Pons (tissue), 1 donor: ENCODE results near the gene MYOCOS.
A peak's percentile ranks its signal among the peaks of the same experiment; 100 is the strongest.
"Not testable (repeated sequence)": the region's sequence is repeated elsewhere in the genome, so short reads cannot be mapped to it uniquely, and the experiment has no call there.

Experiments used
- DNase-seq: peaks from one replicate; pipeline ENCODE4 v3.0.0-alpha.2; 2016; ENCODE audit warnings: low spot score

Gene MYOCOS

DNA sequence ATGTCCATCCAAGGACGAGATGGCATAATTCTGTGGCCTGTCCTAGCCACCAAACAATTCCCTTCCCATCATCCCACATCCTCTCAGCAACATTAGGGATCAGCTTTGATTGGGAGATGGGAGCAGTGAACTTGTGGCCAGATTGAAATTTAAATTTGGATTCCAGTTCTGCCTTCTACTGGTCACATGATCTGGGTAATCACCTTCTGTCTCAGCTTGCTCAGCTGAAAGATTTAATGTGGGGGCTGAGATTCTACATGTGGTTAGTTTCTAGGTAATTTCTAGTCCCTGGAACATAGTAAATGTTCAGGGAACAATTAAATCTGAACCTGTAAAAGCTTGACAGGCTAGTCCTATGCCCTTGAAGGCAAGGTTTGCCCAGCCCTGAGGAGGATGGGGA is 3.2 kb downstream of the MYOCOS start:
- DNase-seq = no peak

DNA sequence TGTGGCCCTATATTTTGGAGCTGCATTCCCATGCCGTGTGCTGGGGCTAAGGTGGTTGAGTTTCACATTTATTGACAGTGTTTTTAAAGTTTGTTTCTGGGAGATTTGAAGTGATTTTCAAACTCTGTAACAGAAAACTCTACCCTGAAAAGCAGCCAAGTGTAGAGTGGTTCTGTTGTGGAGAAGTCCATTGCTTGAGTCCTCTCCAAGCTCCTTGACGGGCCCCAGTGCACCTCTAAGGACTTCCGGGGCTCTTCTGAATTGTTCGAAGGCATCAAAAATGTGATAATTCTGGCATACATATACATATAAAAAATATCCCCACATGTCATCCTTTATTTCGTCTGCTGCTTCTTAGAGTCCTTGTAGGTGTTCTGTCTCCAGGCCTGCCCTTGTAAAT is 5.0 kb downstream of the MYOCOS start:
- DNase-seq = no peak

DNA sequence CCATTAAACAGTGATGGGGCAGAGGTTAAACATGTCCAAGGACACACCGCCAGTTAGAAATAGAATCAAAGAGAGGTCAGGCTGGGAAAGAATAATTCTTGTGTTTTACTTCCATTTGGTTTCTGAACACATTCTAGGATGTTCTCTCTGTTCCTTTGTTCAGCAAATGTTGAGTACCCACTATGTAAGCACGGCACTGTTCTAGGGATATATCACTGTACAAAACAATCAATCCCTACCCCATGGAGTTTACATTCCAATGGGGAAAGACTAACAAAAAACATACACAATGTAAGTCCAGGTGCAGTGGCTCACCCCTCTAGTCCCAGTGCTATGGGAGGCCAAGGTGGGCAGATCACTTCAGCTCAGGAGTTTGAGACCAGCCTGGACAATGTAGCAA is 6.2 kb downstream of the MYOCOS start:
- no peak for DNase-seq

DNA sequence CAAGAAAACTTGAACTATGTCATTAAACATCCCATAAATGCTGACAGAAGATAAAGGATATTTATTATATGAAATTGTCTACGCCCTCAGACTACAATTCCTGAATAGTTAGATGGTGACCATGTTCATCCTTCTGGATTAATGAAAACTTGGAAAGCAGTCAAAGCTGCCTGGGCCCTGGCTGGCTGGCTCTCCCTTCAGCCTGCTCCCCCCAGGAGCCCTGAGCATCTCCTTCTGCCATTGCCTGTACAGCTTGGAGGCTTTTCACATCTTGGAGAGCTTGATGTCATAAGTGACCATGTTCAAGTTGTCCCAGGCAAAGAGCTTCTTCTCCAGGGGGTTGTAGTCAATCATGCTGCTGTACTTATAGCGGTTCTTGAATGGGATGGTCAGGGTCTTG is 13.6 kb downstream of the MYOCOS start:
- DNase-seq = no peak

DNA sequence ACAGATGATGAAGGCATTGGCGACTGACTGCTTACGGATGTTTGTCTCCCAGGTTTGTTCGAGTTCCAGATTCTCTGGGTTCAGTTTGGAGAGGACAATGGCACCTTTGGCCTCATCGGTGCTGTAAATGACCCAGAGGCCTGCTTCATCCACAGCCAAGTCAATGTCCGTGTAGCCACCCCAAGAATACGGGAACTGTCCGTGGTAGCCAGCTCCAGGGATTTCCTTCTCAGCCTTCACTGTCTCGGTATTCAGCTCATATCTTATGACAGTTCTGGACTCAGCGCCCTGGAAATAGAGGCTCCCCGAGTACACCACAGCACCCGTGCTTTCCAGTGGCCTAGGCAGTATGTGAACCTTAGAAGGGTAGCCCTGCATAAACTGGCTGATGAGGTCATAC is 14.1 kb downstream of the MYOCOS start:
- no peak for DNase-seq

DNA sequence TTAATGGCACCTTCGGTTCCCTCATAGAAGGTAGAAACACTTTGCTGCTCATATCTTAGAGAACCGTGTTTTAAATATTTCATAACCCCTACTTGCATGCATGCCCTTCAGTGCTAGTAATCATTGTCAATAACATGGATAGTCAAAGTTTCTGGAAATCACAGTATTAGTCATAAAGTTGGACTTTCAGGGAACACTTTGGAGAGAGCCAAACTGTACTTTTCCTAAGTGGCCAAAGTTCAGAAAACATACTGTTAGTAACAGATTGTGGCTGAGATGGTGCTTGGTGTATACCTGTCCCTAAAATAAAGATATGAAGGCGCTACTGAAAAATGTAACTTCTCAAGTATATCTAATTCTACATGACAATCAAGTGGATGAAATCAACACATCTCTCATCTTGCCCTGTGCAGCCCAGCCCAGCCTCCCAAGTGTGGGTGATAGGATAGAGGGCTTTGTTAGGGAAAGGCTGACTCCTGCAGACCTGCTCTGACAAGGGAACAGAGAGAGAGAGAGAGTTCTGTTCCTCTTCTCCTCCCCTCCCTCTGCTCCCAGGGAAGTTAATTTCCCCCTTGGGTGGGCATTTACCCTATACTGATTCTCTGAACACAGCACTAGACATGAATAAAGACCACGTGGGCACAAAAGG is 16.0 kb downstream of the MYOCOS start:
- DNase-seq = no peak

DNA sequence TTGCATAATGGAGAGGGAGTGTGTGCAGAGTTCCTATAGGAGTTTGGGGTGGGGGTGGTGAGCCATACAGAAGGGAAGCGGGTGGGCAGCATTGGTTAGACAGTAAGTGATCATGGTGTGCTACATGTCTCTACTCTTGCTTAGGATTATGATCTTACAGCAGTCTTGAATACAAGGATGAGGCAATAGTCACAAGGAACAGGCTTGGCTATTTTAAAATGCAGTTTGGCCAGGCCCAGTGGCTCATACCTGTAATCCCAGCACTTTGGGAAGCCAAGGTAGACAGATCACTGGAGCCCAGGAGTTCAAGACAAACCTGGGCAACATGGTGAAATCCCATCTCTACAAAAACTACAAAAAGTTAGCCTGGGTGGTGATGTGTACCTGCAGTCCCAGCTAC is 18.2 kb downstream of the MYOCOS start:
- no peak for DNase-seq

DNA sequence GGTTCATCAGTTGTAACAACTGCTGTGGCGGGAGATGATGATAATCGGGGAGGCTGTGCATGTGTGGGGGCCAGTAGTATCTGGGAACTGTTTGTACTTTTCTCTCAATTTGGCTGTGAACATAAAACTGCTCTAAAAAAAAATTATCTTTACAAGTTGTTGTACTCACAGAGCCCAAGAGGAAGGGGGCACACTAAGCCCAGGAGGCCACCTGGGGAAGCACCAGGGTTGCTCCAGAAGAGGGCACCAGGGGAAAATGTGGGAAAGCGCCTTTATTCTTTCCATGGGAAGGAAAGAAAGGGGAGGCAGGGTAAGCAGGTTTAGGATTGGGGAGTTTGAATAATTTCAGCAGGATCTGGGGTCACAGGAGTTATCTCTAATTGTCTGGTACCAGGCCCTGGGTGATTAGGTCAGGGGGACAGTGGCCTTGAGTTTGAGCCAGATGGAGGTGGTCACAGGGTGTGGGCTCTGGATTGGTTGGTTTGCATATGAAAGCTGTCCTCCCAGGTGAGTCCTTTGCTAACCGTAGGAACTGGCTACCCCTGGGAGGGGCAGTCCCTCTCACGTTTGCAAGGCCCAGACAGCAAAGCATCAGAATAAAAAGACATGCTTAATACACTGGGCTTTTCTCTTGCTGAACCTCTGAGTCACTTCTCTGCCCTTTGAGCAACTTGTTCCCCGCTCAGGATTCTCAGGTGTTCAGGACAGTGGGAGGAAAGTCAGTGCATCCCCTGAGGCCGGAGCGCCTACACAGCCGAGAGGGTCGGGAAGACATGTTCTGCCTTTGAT is 19.2 kb downstream of the MYOCOS start:
- no peak for DNase-seq

DNA sequence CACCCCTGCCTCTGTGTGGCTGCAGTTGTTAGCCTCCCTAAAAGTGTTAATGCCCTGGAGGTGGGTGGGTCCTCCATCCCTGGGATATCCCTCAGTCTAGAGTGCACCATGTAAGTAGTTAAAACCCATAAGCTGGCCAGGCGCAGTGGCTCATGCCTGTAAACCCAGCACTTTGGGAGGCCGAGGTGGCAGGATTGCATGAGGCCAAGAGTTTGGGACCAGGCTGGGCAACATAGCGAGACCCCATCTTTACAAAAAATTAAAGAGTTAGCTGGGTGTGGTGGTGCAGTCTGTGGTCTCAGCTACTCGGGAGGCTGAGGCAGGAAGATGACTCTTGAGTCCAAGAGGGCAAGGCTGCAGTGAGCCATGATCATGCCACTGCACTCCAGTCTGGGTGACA is 20.2 kb downstream of the MYOCOS start:
- DNase-seq = no peak

DNA sequence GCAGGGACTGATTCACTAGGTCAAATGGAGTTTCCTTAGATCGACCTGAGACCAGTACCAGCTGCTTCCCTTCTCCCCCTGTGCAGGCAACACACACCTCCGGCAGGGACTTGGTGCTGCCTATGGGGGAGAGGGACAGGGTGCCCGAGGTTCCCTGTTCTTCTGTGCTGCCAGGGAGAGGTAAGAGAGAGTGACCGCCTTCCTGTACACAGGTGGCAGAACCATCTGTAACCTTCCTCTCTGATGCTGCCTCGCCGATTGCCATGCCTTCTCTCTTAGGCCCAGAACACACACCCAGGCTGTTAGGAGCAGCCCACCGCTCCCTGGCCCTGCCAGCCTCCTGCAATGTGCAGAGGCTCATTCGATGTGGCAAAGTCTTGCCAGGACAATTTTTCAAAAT is 21.1 kb downstream of the MYOCOS start:
- DNase-seq = no peak

DNA sequence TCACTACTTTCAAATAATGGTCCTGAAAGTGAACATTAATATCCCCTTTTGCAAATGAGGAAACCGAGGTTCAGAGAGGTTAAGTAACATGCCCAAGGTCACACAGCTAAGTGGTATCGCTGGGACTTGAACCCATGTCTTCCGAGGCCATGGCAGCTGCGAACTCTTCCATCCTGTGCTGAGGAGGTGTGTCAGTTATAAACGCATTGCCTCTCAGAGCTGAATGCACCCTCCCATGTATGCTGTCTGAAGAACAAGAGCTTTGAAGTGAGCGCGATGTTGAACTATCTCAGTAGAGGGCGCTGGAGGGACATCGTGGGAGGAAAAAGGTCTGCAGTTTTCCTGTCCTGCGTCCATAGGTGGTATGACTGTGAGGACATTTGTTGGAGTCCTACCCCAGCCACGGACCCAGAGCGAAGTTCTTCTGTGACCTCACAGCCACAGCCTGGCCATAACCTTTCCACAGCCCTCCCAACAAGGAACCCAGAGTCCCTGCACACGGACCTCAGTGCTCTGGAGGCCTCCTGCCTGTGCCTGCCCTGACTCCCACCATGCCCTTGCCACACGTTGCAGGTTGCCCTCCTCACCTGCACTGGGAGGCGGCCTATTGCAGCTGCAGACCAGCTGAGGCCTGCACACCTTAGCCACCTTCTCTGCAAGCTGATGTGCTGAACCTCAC is 22.9 kb downstream of the MYOCOS start:
- DNase-seq = peak; percentile 88

DNA sequence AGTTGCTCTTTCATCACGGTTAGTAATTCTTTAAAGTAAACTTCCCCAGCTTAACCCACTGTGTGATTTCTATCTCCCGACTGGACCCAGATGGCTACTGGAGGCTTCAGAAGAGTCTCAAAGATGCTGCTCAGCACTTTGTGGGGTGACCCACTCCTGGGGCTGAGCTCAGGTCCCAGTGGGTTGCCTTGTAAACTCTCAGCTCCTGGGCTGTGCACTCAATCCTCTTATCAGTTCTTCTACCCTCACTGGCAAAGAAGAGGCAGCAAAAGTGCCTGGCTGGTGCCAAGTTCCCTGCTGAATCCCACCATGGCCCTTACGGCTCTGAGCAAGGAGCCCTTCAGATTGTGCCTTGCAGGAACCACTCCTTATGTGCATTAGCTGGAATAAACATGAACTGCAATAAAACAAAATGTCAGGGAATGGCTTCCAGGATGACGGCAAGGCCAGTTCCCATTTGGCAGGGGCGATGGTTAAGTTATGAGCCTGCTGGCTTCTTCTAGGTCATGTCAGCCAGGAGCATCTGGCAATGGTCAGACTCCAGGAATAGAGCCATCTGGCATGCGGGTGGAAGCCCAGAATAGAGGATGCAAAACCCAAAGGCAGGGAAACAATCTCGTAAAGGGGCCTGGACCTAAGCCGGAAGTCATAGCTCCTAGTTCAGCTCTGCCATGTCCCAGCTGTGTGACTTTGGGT is 23.7 kb downstream of the MYOCOS start:
- DNase-seq = peak; percentile 56

DNA sequence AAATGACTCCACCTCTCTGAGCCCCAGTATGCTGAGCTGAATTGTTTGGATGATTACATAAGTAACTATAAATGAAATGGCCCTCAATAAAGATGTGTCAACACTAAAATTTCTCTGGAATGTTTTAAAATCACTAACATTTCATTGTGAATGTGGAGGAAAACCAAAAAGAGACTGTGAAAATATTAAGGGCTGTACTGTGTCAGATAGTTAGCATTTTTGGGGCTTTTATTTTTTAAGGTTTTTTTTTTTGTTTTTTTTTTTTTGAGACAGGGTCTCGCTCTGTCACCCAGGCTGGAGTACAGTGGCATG is 24.2 kb downstream of the MYOCOS start:
- no peak for DNase-seq

DNA sequence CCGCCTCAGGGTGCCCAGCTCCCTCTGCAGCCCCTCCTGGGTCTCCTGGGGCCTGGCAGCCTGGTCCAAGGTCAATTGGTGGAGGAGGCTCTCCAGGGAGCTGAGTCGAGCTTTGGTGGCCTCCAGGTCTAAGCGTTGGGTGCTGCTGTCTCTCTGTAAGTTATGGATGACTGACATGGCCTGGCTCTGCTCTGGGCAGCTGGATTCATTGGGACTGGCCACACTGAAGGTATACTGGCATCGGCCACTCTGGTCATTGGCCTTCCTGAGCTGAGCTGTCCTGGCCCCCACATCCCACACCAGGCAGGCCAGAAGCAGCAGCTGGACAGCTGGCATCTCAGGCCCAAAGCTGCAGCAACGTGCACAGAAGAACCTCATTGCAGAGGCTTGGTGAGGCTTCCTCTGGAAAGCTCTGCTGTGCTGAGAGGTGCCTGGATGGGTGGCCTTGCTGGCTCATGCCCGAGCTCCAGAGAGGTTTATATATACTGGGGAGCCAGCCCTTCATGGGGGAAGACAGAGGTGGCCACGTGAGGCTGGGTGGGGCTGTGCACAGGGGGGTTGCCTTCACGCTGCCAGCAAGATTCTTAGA is 30.3 kb downstream of the MYOCOS start, which contains the start of gene MYOC:
Gene MYOC (minus strand): TSS at position 455 of the 589 bp plus-strand sequence. CDS start 77 bp downstream, at position 378.
- DNase-seq = no peak

DNA sequence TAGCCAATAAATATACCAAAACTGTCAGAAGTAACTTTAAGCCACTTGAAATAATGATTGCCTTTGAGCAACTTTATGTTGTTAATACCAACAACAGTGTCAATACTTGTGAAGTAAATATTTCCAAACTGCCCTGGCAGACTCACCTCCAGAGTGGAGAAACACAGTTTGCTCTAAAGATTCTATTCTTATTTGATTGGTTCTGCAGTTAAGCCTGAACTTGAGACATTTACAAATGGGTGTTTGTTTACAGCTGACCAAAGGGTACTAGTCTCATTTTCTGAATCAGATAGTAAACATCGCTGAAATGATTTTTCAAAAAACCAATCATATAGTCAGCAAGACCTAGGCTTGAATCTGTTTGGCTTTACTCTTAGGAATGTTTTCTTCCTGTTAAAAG is 31.8 kb downstream of the MYOCOS start:
- no peak for DNase-seq

DNA sequence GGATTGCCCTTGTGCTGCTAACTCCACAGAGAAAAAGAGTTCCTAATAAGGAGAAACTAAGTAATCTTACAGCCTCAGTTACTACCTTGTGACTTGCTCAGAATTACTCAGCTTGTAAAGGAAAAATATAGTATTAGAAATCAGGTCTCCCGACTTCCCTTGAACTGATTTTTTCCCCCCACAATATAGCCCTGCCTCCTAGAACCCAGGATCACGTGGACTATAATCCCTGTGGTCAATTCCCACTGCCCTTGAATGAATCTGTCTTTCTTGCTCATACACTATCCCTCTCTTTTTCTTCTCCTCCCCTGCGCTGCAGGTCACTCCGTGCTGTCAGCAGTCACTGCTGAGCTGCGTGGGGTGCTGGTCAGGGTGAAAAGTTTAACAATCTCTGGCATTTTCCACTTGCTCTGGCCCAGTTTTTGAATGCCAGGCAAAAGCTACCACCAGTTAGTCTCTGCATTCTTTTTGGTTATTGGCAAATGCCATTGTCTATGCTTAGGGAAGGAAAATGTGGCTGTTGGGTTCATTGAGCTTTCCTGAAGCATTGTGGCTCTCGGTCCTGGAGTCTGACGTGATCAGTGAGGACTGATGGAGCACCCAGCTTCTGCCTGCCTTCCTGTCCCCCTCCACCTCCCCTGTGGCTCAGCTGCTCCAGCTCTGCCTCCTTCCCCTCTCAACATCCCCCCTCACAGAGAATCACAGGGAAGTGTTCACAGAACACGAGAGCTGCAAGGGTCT is 32.3 kb downstream of the MYOCOS start:
- no peak for DNase-seq

DNA sequence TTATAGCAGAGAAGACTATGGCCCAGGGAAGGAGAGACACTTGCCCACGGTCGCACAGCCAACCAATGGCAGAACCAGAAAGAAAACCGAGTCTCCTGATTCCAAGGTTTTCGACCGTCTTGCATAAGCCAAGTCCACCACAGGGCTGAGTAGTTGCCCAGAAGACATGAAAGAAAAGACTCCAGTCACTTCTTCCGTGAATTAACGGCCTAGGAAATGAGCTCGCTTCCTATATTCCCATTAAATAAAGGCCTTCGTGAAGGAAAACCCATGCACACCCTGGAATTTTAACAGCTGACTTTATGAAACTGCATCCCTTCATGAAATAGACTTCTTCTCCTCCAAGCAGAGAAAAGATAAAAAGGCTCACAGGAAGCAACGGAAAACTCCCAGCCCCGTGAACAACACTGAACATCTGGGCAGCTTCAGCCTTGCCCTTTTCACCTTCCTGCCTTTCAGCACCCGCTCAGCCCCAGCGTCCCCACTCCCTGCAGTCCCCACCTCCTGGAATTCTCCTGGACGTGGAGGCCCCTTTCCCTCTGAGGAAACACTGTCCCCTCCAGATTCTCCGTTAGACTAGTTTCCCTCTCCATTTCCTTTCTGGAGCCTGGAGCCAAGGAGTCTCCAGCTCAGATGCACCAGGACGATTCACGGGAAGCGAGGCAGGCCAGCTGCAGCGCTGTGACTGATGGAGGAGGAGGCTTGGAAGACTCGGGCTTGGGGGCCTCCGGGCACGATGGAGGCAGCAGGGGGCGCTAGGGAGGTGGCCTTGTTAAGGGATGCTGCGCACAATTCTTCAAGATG is 33.1 kb downstream of the MYOCOS start:
- DNase-seq = peak; percentile 27

DNA sequence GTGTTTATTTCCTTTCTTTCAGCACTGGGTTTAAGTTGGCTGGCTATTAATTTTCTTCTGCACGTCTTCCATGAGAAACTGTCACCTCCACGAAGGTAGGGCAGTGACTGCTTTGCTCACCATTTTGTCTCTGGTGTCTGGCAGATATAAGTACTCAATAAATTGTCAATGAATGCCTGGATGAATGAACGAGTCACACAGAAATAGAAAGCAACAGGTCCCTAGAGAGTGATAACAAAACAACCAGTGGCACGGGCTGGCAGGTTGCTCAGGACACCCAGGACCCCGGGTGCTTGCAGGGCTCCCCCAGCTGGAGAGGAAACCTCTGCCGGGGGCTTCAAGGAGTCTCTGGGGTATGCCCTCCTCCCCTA is 33.7 kb downstream of the MYOCOS start:
- no peak for DNase-seq

DNA sequence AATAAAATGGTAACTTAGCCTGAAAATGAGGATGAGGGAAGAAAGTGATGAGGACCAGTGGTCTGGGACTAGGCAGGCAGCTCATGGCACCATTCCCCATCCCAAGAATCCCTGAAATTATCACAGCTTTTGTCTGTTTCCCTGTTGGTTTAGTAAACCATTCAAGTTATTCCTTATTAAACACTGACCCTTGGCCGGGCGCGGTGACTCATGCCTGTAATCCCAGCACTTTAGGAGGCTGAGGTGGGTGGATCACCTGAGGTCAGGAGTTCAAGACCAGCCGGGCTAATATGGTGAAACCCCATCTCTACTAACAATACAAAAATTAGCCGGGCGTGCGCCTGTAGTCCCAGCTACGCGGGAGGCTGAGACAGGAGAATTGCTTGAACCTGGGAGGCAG is 34.2 kb downstream of the MYOCOS start:
- DNase-seq = not testable (repeated sequence)

DNA sequence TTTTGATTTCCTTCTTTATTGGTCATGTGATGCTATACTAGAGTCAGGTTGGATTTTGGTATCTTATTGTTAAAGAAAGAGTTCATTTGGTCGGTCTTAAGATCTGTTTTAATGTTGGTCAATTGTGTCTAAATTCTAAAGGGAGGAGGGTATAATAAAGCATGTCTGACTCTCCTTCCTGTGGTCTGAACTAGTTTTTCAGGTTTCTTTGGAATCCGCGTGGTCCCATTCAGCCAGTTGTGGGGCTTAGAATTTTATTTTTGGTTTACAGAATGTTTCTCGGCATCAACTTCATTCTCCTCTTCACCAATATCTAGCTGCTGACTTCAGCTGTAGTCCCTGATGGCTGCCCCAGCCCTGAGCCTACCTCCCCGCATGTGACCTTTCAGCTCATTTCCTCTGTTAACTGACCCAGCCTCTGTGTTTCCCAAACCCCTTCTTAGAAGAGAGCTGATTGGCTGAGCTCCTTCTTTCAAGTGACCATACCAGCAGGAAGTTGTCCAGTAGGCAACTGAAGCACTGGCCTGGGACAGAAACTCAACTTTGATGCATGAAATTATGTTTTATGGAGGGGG is 39.1 kb downstream of the MYOCOS start:
- no peak for DNase-seq
